Cardiac septum (tissue), 1 donor: ENCODE measurements around the gene CAVIN4. TPM values are rescaled to one million over a fixed set of nuclear protein-coding genes. Genes with fewer than 3 reads are reported as not detected.

Experiments used
- DNase-seq: peaks from one replicate; pipeline ENCODE4 v3.0.0-alpha.2; 2020; ENCODE audit warnings: low spot score
- intact Hi-C: fragments of 100-400 bp; cut with DNase I; formaldehyde crosslinking; loops from one replicate; pipeline ENCODE4 v1.14.0; 2022
- long read RNA-seq: library from polyadenylated mRNA; unstranded; transcript quantifications from one replicate; pipeline ENCODE4 v2.0.0, GENCODE V29; 2021
- total RNA-seq: library from RNA; stranded (reverse); fragmentation: NEBNext Ultra II Directional; extraction: Animal tissue kit (Norgen Biotek cat#: 25700); gene quantifications from one replicate; pipeline ENCODE4 v1.2.1, GENCODE V29; 2021
- donor health status: DM: no; HTN: no; CAD: no.

The CAVIN4 gene
- total RNA-seq = 102 TPM
- long read RNA-seq, transcript CAVIN4-201 (2 exons, 2,615 nt) = major isoform, 235 of 260 reads
- long read RNA-seq, partial matches to known transcripts = 21 of 260 reads
- long read RNA-seq, other reads (novel, unspliced or antisense) = 4 of 260 reads

- no peak for DNase-seq
- intact Hi-C loops = no loop called here
These were observed at the start of gene CAVIN4 for GRCh38 chr9:100577776-100578448. CAVIN4 (plus strand) TSS chr9:100578079; CDS start chr9:100578144, 65 bp downstream.

- intact Hi-C loops = no loop called here
- DNase-seq = no peak
These were observed 43.5 kb upstream of the CAVIN4 start for GRCh38 chr9:100534401-100534800.

GRCh38 chr9:100540327-100540726 is 37.6 kb upstream of the CAVIN4 start:
- intact Hi-C loops = no loop called here
- DNase-seq = no peak

GRCh38 chr9:100549048-100549447 is 28.8 kb upstream of the CAVIN4 start:
- intact Hi-C loops = no loop called here
- DNase-seq = no peak

GRCh38 chr9:100554935-100555401 is 22.9 kb upstream of the CAVIN4 start:
- intact Hi-C loops = no loop called here
- no peak for DNase-seq

- intact Hi-C loops = no loop called here
- no peak for DNase-seq
These were observed 22.4 kb upstream of the CAVIN4 start for GRCh38 chr9:100555471-100555870.

- intact Hi-C loops = no loop called here
These were observed 20.8 kb upstream of the CAVIN4 start for GRCh38 chr9:100557053-100557452.

GRCh38 chr9:100561256-100561655 is 16.6 kb upstream of the CAVIN4 start:
- intact Hi-C loops = no loop called here
- no peak for DNase-seq

More at GRCh38 chr9:100557053-100557452, 20.8 kb upstream of the CAVIN4 start:
- no peak for DNase-seq

GRCh38 chr9:100567856-100568255 is 10.0 kb upstream of the CAVIN4 start:
- no peak for DNase-seq
- intact Hi-C loops = no loop called here

- no peak for DNase-seq
- intact Hi-C loops = no loop called here
These were observed 4.1 kb upstream of the CAVIN4 start for GRCh38 chr9:100573655-100574260.

- DNase-seq = no peak
- intact Hi-C loops = no loop called here
These were observed 2.9 kb upstream of the CAVIN4 start for GRCh38 chr9:100575006-100575405.

GRCh38 chr9:100575765-100576386 is 2.0 kb upstream of the CAVIN4 start:
- intact Hi-C loops = no loop called here
- no peak for DNase-seq

GRCh38 chr9:100578610-100579009 is 731 bp downstream of the CAVIN4 start:
- no peak for DNase-seq
- intact Hi-C loops = no loop called here

- DNase-seq = no peak
- intact Hi-C loops = no loop called here
These were observed 1.8 kb downstream of the CAVIN4 start for GRCh38 chr9:100579665-100580064.

GRCh38 chr9:100580257-100580656 is 2.4 kb downstream of the CAVIN4 start:
- no peak for DNase-seq
- intact Hi-C loops = no loop called here

- intact Hi-C loops = no loop called here
- no peak for DNase-seq
These were observed 3.2 kb downstream of the CAVIN4 start for GRCh38 chr9:100581081-100581480.

- intact Hi-C loops = no loop called here
- no peak for DNase-seq
These were observed 3.8 kb downstream of the CAVIN4 start for GRCh38 chr9:100581661-100582060.

- intact Hi-C loops = no loop called here
- DNase-seq = no peak
These were observed 5.3 kb downstream of the CAVIN4 start for GRCh38 chr9:100583014-100583802.

- intact Hi-C loops = no loop called here
- DNase-seq = no peak
These were observed 7.1 kb downstream of the CAVIN4 start for GRCh38 chr9:100584951-100585350.

GRCh38 chr9:100586093-100586492 is 8.2 kb downstream of the CAVIN4 start:
- intact Hi-C loops = no loop called here

More at GRCh38 chr9:100586093-100586492, 8.2 kb downstream of the CAVIN4 start:
- no peak for DNase-seq
